GM19438 (cell line): ENCODE measurements around the gene LRBA.

Experiments
- ATAC-seq: cut with Tn5 transposase; IDR thresholded peaks from one replicate; pipeline ENCODE4 v1.9.1; 2021; ENCODE audit warnings: low read depth; ENCODE audit not compliant: unreplicated experiment

The LRBA gene

GRCh38 chr4:150238591-150238990 lies 776.5 kb downstream of the LRBA start:
- ATAC-seq, result no peak

- ATAC-seq, result no peak
Measured at GRCh38 chr4:150237110-150237872, 777.8 kb downstream of the LRBA start.

- no peak for ATAC-seq
Measured at GRCh38 chr4:150236626-150237025, 778.5 kb downstream of the LRBA start.

- no peak for ATAC-seq
Measured at GRCh38 chr4:150235808-150236271, 779.2 kb downstream of the LRBA start.

- ATAC-seq, result no peak
Measured at GRCh38 chr4:150235317-150235716, 779.8 kb downstream of the LRBA start.

- no peak for ATAC-seq
Measured at GRCh38 chr4:150234246-150234645, 780.8 kb downstream of the LRBA start.

GRCh38 chr4:150232029-150232428 lies 783.1 kb downstream of the LRBA start:
- ATAC-seq, result no peak

- ATAC-seq, result no peak
Measured at GRCh38 chr4:150231107-150231770, 783.8 kb downstream of the LRBA start.

GRCh38 chr4:150230561-150230960 lies 784.5 kb downstream of the LRBA start:
- ATAC-seq, result no peak

- ATAC-seq, result no peak
Measured at GRCh38 chr4:150229520-150229919, 785.6 kb downstream of the LRBA start.

- no peak for ATAC-seq
Measured at GRCh38 chr4:150224896-150225591, 790.0 kb downstream of the LRBA start.

GRCh38 chr4:150219841-150220240 lies 795.2 kb downstream of the LRBA start:
- no peak for ATAC-seq

GRCh38 chr4:150218447-150218846 lies 796.6 kb downstream of the LRBA start:
- ATAC-seq, result no peak

- no peak for ATAC-seq
Measured at GRCh38 chr4:150217808-150218207, 797.3 kb downstream of the LRBA start.

GRCh38 chr4:150217192-150217591 lies 797.9 kb downstream of the LRBA start:
- ATAC-seq, result no peak

GRCh38 chr4:150216726-150217125 lies 798.4 kb downstream of the LRBA start:
- no peak for ATAC-seq

GRCh38 chr4:150215601-150216000 lies 799.5 kb downstream of the LRBA start:
- no peak for ATAC-seq
